Hematopoietic multipotent progenitor cell treated with erythropoietin and hydrocortisone succinate and interleukin-3 and kit ligand, for 15 days (in vitro differentiated cells): Measurements from ENCODE around the gene PI16.
A peak's percentile ranks its signal among the peaks of the same experiment; 100 is the strongest.
"Not testable (repeated sequence)": the region's sequence is repeated elsewhere in the genome, so short reads cannot be mapped to it uniquely, and the experiment has no call there.

ENCODE experiments used
- DNase-seq: peaks from one replicate; pipeline ENCODE4 v3.0.0-alpha.2; 2015; ENCODE audit warnings: low spot score

The PI16 gene

GRCh38 chr6:36975231-36976006 is 20.9 kb downstream of the PI16 start:
- DNase-seq, result no peak

GRCh38 chr6:36976007-36976264 is 21.4 kb downstream of the PI16 start:
- DNase-seq, result peak; percentile 82

- DNase-seq, result no peak
These were observed 22.0 kb downstream of the PI16 start for GRCh38 chr6:36976509-36976908.

- DNase-seq, result no peak
These were observed 22.4 kb downstream of the PI16 start for GRCh38 chr6:36976931-36977330.

- peak; percentile 42 for DNase-seq
These were observed 23.0 kb downstream of the PI16 start for GRCh38 chr6:36977470-36977941.

GRCh38 chr6:36978421-36979346 is 24.1 kb downstream of the PI16 start:
- DNase-seq, result peak; percentile 72

GRCh38 chr6:36979347-36979742 is 24.8 kb downstream of the PI16 start:
- peak; percentile 76 for DNase-seq

- no peak for DNase-seq
These were observed 25.6 kb downstream of the PI16 start for GRCh38 chr6:36980129-36980528.

- DNase-seq, result no peak
These were observed 26.5 kb downstream of the PI16 start for GRCh38 chr6:36980876-36981619.

- DNase-seq, result no peak
These were observed 29.0 kb downstream of the PI16 start for GRCh38 chr6:36983538-36983937.

GRCh38 chr6:36984581-36985416 is 30.3 kb downstream of the PI16 start:
- DNase-seq, result no peak

GRCh38 chr6:36985417-36985807 is 30.9 kb downstream of the PI16 start:
- no peak for DNase-seq

- DNase-seq, result peak; percentile 92
These were observed 31.5 kb downstream of the PI16 start, which contains the start of gene MTCH1 for GRCh38 chr6:36985808-36986703. Gene MTCH1 (minus strand): TSS chr6:36986196. CDS start chr6:36986173, 23 bp downstream.

- DNase-seq, result no peak
These were observed 32.1 kb downstream of the PI16 start for GRCh38 chr6:36986704-36987047.

GRCh38 chr6:36989264-36989663 is 34.7 kb downstream of the PI16 start:
- DNase-seq, result no peak

GRCh38 chr6:36990401-36990800 is 35.9 kb downstream of the PI16 start:
- not testable (repeated sequence) for DNase-seq

GRCh38 chr6:36997811-36998722 is 43.5 kb downstream of the PI16 start:
- no peak for DNase-seq

- DNase-seq, result no peak
These were observed 44.1 kb downstream of the PI16 start for GRCh38 chr6:36998723-36999038.

GRCh38 chr6:36999061-36999750 is 44.7 kb downstream of the PI16 start:
- no peak for DNase-seq
